HG02938 (cell line): ENCODE data around the gene CTIF.
"Not testable (repeated sequence)": the region's sequence is repeated elsewhere in the genome, so short reads cannot be mapped to it uniquely, and the experiment has no call there.

Source experiments
- ATAC-seq: cut with Tn5 transposase; IDR thresholded peaks from one replicate; pipeline ENCODE4 v1.9.1; 2021; ENCODE audit warnings: mild to moderate bottlenecking, moderate library complexity; ENCODE audit not compliant: unreplicated experiment

CTIF gene

GRCh38 chr18:48638896-48639771 is 100.3 kb downstream of the CTIF start:
- ATAC-seq, result no peak

GRCh38 chr18:48639772-48640432 is 101.1 kb downstream of the CTIF start:
- ATAC-seq, result no peak

GRCh38 chr18:48640566-48641270 is 101.9 kb downstream of the CTIF start:
- ATAC-seq, result no peak

- no peak for ATAC-seq
These were observed 103.2 kb downstream of the CTIF start for GRCh38 chr18:48641981-48642380.

GRCh38 chr18:48642503-48642902 is 103.7 kb downstream of the CTIF start:
- ATAC-seq, result no peak

GRCh38 chr18:48643262-48643661 is 104.4 kb downstream of the CTIF start:
- no peak for ATAC-seq

GRCh38 chr18:48644029-48644428 is 105.2 kb downstream of the CTIF start:
- no peak for ATAC-seq

GRCh38 chr18:48645427-48646002 is 106.7 kb downstream of the CTIF start:
- no peak for ATAC-seq

GRCh38 chr18:48646976-48647375 is 108.1 kb downstream of the CTIF start:
- no peak for ATAC-seq

- no peak for ATAC-seq
These were observed 110.4 kb downstream of the CTIF start for GRCh38 chr18:48649231-48649630.

GRCh38 chr18:48654591-48654990 is 115.8 kb downstream of the CTIF start:
- ATAC-seq, result not testable (repeated sequence)

GRCh38 chr18:48655508-48655907 is 116.7 kb downstream of the CTIF start:
- no peak for ATAC-seq

- no peak for ATAC-seq
These were observed 117.3 kb downstream of the CTIF start for GRCh38 chr18:48656176-48656575.

GRCh38 chr18:48656582-48656981 is 117.8 kb downstream of the CTIF start:
- ATAC-seq, result no peak

- ATAC-seq, result no peak
These were observed 118.8 kb downstream of the CTIF start for GRCh38 chr18:48657447-48658120.

GRCh38 chr18:48658721-48659120 is 119.9 kb downstream of the CTIF start:
- ATAC-seq, result no peak

- ATAC-seq, result no peak
These were observed 120.6 kb downstream of the CTIF start for GRCh38 chr18:48659188-48660009.

- ATAC-seq, result no peak
These were observed 121.8 kb downstream of the CTIF start for GRCh38 chr18:48660346-48661228.

- no peak for ATAC-seq
These were observed 122.6 kb downstream of the CTIF start for GRCh38 chr18:48661421-48661820.
